ENCODE measurements around the gene RDM1.

The RDM1 gene

DNA sequence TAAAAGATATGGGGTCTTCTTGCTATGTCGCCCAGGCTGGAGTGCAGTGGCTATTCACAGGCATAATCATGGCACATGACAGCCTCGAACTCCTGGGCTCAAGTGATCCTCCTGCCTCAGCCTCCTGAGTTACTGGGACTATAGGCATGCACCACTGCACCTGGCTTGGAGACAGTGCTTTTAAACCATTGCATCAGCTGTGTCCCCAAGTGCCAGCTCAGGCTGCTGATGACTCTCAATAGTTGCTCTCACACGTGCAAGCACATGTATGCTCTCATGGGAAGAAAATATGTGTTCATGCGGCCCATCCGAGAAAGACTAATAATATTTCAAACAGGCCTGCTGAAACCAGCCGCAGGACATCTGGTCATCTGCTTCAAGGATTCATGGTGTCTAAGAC, 42.0 kb upstream of the RDM1 start:
- POLR2A ChIA-PET, result no interaction called here
- CTCF ChIA-PET, result interaction anchor here (1.4 to 7.3 kb wide), 4 partner anchors 14 to 211 kb away, joined by 3 to 82 read pairs (median 4); no protein-coding TSS in a partner anchor
- H3K4me3 ChIP-seq (ENCODE audit: low read depth, low read length), result no peak overlapping the region
- DNase-seq (ENCODE audit: low read depth, low spot score), result no peak
- TF ChIP-seq, protein P1, sequence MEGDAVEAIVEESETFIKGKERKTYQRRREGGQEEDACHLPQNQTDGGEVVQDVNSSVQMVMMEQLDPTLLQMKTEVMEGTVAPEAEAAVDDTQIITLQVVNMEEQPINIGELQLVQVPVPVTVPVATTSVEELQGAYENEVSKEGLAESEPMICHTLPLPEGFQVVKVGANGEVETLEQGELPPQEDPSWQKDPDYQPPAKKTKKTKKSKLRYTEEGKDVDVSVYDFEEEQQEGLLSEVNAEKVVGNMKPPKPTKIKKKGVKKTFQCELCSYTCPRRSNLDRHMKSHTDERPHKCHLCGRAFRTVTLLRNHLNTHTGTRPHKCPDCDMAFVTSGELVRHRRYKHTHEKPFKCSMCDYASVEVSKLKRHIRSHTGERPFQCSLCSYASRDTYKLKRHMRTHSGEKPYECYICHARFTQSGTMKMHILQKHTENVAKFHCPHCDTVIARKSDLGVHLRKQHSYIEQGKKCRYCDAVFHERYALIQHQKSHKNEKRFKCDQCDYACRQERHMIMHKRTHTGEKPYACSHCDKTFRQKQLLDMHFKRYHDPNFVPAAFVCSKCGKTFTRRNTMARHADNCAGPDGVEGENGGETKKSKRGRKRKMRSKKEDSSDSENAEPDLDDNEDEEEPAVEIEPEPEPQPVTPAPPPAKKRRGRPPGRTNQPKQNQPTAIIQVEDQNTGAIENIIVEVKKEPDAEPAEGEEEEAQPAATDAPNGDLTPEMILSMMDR (IDR thresholded peaks at IDR 0.05; ENCODE audit: insufficient read depth, low read length, missing control alignments), result no peak

GRCh38 chr17:35972066-35972465, 41.5 kb upstream of the RDM1 start:
- H3K4me3 ChIP-seq (ENCODE audit: low read depth, low read length), result no peak overlapping the region
- no peak for DNase-seq (ENCODE audit: low read depth, low spot score)
- ChIA-PET POLR2A (no interaction called here), CTCF (interaction anchor here (1.3 to 7.3 kb wide), 4 partner anchors 10 to 211 kb away, joined by 3 to 82 read pairs (median 5); no protein-coding TSS in a partner anchor)
- TF ChIP-seq, protein P1 (IDR thresholded peaks at IDR 0.05; ENCODE audit: insufficient read depth, low read length, missing control alignments), result no peak

- TF ChIP-seq, protein P1 (IDR thresholded peaks at IDR 0.05; ENCODE audit: insufficient read depth, low read length, missing control alignments), result peak; percentile 66
- no peak overlapping the region for H3K4me3 ChIP-seq (ENCODE audit: low read depth, low read length)
- ChIA-PET CTCF (interaction anchor here (0.7 to 7.3 kb wide), 22 partner anchors 8 to 520 kb away, joined by 3 to 82 read pairs (median 4); no protein-coding TSS in a partner anchor), POLR2A (interaction anchor here (0.7 kb wide), 1 partner anchor 39 kb away, joined by 4 read pairs; no protein-coding TSS in a partner anchor)
- peak; percentile 23 for DNase-seq (ENCODE audit: low read depth, low spot score)
These were observed 39.2 kb upstream of the RDM1 start for GRCh38 chr17:35969558-35970380.

- no peak overlapping the region for H3K4me3 ChIP-seq (ENCODE audit: low read depth, low read length)
- POLR2A ChIA-PET, result no interaction called here
- no peak for DNase-seq (ENCODE audit: low read depth, low spot score)
- TF ChIP-seq, protein P1 (IDR thresholded peaks at IDR 0.05; ENCODE audit: insufficient read depth, low read length, missing control alignments), result no peak
- CTCF ChIA-PET, result interaction anchor here (0.9 to 7.3 kb wide), 9 partner anchors 7 to 521 kb away, joined by 3 to 82 read pairs (median 3); no protein-coding TSS in a partner anchor
These were observed 38.0 kb upstream of the RDM1 start for GRCh38 chr17:35968520-35969054.

- CTCF ChIA-PET, result interaction anchor here (1.3 to 1.8 kb wide), 4 partner anchors 11 to 518 kb away, joined by 3 to 13 read pairs (median 7); no protein-coding TSS in a partner anchor
- no peak for DNase-seq (ENCODE audit: low read depth, low spot score)
- POLR2A ChIA-PET, result no interaction called here
- H3K4me3 ChIP-seq (ENCODE audit: low read depth, low read length), result no peak overlapping the region
- TF ChIP-seq, protein P1 (IDR thresholded peaks at IDR 0.05; ENCODE audit: insufficient read depth, low read length, missing control alignments), result no peak
These were observed 34.7 kb upstream of the RDM1 start for GRCh38 chr17:35965272-35965671.

- TF ChIP-seq, protein P1 (IDR thresholded peaks at IDR 0.05; ENCODE audit: insufficient read depth, low read length, missing control alignments), result no peak
- CTCF ChIA-PET, result interaction anchor here (1.1 kb wide), 1 partner anchor 185 kb away, joined by 5 read pairs; no protein-coding TSS in a partner anchor
- POLR2A ChIA-PET, result no interaction called here
- DNase-seq (ENCODE audit: low read depth, low spot score), result no peak
- H3K4me3 ChIP-seq (ENCODE audit: low read depth, low read length), result no peak overlapping the region
These were observed 33.1 kb upstream of the RDM1 start for GRCh38 chr17:35963663-35964062.
